ENCODE data around the gene DNAJA3.

The DNAJA3 gene

DNA sequence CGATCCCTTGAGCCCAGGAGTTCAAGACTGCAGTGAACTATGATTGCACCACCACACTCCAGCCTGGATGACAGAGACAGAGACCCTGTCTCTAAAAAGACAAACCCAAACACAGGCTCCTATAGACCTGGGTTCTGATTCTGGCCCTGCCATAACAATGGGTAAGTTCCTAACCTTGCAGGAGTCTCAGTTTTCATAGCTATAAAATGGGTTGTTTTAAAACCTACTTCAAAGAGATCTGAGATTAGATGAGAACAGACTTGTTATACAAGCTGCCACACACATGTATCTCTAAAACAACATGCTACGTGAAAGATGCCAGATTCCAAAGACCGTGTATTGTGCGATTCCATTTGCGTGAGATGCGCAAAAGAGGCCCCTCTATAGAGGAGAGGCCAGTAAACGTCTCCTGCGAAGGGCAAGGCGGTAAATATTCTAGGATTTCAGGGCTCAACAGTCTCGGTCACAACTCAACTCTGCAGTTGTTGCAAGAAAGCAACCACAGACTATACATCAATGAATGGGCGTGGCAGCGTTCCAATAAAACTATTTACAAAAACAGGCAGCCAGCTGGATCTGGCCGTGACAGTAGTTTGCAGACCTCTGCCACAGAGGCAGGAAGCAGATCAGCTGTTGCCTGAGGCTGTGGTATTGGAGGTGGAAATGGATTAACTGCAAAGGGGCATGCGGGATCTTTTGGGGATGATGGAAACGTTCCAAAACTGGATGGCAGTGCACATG lies 15.2 kb upstream of the DNAJA3 start:
- TF ChIP-seq CTCF (IDR thresholded peaks at IDR 0.05) = no peak
- Mint-ChIP-seq H3K27me3 (ENCODE audit: low read depth, poor library complexity) (peaks cover 15% of the 10 kb centered on the region), H3K9me3 (no peaks in the 10 kb centered on the region), H3K36me3 (ENCODE audit: low read depth) (no peaks in the 10 kb centered on the region), H3K4me1 (peaks cover 12% of the 10 kb centered on the region), H3K4me3 (no peak overlapping the region), H3K27ac (no peak overlapping the region)
- no peak for DNase-seq

DNA sequence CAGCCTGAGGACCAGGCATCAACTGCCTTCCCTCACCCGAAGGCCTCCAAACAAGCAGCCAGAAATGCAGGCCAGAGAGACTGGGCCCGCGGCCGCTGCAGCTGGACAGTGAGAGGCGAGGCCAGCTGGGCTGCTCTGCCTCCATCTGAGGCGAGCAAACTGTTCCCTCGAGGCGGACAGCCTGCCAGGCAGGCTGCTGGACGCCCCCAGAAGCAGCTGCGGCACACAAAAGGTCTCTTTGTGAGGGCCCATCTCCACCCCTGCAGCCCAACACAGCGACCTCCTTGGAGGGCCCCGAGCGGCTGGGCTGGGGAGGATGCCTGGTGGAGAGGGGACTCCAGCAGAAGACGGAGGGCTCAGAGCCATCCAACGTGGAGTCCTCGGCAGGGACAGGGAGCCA lies 14.0 kb upstream of the DNAJA3 start:
- no peaks in the 10 kb centered on the region for H3K36me3 Mint-ChIP-seq (ENCODE audit: low read depth)
- no peak for TF ChIP-seq CTCF (IDR thresholded peaks at IDR 0.05)
- no peak for DNase-seq
- no peak overlapping the region for H3K27ac Mint-ChIP-seq
- no peak overlapping the region for H3K4me3 Mint-ChIP-seq
- no peaks in the 10 kb centered on the region for H3K9me3 Mint-ChIP-seq
- H3K27me3 Mint-ChIP-seq (ENCODE audit: low read depth, poor library complexity) = peaks cover 15% of the 10 kb centered on the region
- H3K4me1 Mint-ChIP-seq = peaks cover 16% of the 10 kb centered on the region

GRCh38 chr16:4412159-4412558 lies 13.5 kb upstream of the DNAJA3 start:
- H3K4me1 Mint-ChIP-seq = peaks cover 19% of the 10 kb centered on the region
- no peak overlapping the region for H3K27ac Mint-ChIP-seq
- H3K27me3 Mint-ChIP-seq (ENCODE audit: low read depth, poor library complexity) = peaks cover 19% of the 10 kb centered on the region
- TF ChIP-seq CTCF (IDR thresholded peaks at IDR 0.05) = no peak
- DNase-seq = no peak
- H3K4me3 Mint-ChIP-seq = no peak overlapping the region
- H3K36me3 Mint-ChIP-seq (ENCODE audit: low read depth) = no peaks in the 10 kb centered on the region
- no peaks in the 10 kb centered on the region for H3K9me3 Mint-ChIP-seq

GRCh38 chr16:4412854-4413253 lies 12.8 kb upstream of the DNAJA3 start:
- no peak overlapping the region for H3K4me3 Mint-ChIP-seq
- peaks cover 19% of the 10 kb centered on the region for H3K4me1 Mint-ChIP-seq
- H3K27ac Mint-ChIP-seq = no peak overlapping the region
- H3K27me3 Mint-ChIP-seq (ENCODE audit: low read depth, poor library complexity) = peaks cover 24% of the 10 kb centered on the region
- no peaks in the 10 kb centered on the region for H3K9me3 Mint-ChIP-seq
- H3K36me3 Mint-ChIP-seq (ENCODE audit: low read depth) = no peaks in the 10 kb centered on the region
- no peak for TF ChIP-seq CTCF (IDR thresholded peaks at IDR 0.05)
- DNase-seq = no peak

- H3K9me3 Mint-ChIP-seq = no peaks in the 10 kb centered on the region
- peaks cover 36% of the 10 kb centered on the region for H3K27me3 Mint-ChIP-seq (ENCODE audit: low read depth, poor library complexity)
- peaks cover 19% of the 10 kb centered on the region for H3K4me1 Mint-ChIP-seq
- no peak for DNase-seq
- peak overlapping the region; percentile 23 for H3K27ac Mint-ChIP-seq
- no peak for TF ChIP-seq CTCF (IDR thresholded peaks at IDR 0.05)
- H3K4me3 Mint-ChIP-seq = peak overlapping the region; percentile 39
- no peaks in the 10 kb centered on the region for H3K36me3 Mint-ChIP-seq (ENCODE audit: low read depth)
Measured at GRCh38 chr16:4414187-4414917, 11.3 kb upstream of the DNAJA3 start.
